Lower leg skin (tissue), 3 donors: ENCODE measurements around the gene CMPK1.

Experiments used
- POLR2A ChIP-seq, 2 donors: fragments of 450-650 bp; IDR thresholded peaks; one replicate each; pipeline ENCODE4 v1.6.1; 2016 to 2017; ENCODE audit warnings: antibody characterized with exemption in 2 of 2, mild to moderate bottlenecking in 1 of 2, moderate library complexity in 1 of 2
- TF ChIP-seq, protein P1 (sequence below), 3 donors: fragments of 450-650 bp; IDR thresholded peaks; one replicate each; pipeline ENCODE4 v1.5.1; 2016; ENCODE audit warnings: antibody characterized with exemption in 3 of 3, mild to moderate bottlenecking in 3 of 3, moderate library complexity in 2 of 3

DNA sequence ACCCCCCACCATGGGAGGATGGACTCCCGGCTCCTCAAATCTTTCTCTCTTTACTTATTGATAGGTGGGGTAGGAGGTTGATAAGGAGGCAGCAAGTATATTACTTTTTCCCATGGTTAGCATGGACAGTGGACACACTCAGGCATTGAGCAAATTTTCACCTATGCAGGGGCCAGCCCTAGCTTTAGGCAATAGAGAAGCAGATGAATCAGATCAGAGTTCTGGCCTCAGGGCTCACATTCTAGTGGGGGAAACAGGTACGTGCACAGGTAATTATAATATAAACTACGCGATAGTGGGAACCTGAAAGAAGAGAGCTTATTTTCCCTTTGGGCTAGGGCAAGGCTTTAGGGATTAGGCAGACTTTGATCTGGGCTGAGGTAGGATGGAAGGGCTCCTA lies 69.0 kb downstream of the CMPK1 start:
- TF ChIP-seq POLR2A (IDR thresholded peaks at IDR 0.05): no peak
- TF ChIP-seq, protein P1, sequence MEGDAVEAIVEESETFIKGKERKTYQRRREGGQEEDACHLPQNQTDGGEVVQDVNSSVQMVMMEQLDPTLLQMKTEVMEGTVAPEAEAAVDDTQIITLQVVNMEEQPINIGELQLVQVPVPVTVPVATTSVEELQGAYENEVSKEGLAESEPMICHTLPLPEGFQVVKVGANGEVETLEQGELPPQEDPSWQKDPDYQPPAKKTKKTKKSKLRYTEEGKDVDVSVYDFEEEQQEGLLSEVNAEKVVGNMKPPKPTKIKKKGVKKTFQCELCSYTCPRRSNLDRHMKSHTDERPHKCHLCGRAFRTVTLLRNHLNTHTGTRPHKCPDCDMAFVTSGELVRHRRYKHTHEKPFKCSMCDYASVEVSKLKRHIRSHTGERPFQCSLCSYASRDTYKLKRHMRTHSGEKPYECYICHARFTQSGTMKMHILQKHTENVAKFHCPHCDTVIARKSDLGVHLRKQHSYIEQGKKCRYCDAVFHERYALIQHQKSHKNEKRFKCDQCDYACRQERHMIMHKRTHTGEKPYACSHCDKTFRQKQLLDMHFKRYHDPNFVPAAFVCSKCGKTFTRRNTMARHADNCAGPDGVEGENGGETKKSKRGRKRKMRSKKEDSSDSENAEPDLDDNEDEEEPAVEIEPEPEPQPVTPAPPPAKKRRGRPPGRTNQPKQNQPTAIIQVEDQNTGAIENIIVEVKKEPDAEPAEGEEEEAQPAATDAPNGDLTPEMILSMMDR (IDR thresholded peaks at IDR 0.05): no peak
